ENCODE data around the gene CST7. TPM values are rescaled to one million over a fixed set of nuclear protein-coding genes. Genes with fewer than 3 reads are reported as not detected.

CST7 gene
- total and polyA plus RNA-seq, 2 of the 13 experiments (the other 11 are each of a cell fraction or from before 2014, with no cell fraction given): not detected

DNA sequence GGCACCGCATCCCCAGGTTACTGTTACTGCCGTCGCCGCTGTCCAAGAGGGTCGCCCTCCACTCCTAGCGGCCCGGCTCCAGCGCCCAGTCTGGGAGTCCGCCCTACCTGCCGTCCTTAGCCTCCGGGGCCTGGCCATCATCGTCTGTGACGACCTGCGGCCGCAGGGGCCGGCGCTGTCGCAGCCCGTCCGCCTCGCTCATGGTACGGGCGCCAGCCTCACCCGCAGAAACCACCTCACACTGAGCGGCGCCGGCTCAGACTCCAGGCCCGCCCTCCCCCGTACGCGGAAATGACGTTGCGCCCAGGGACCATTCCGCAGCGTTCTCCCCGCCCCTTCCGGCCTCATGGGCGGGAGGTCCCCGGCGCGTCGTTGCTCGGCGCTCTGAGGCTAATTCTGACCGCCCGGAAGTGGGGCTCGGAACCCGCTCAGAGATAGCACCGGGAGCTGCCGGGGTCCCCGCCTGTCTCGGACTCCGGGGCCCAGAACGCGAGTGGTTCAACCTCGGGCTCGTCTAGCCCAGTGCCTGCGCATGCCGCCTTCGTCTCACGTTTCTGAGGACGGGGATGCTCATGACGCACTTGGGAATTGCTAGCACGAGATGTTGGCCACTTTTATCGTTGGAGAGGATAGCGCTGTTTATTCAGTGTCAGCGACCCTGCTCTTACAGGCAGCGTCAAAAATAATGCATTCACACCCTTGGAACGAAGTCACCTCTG is 43.6 kb downstream of the CST7 start, which contains the start of gene APMAP (continued):
- TF ChIP-seq LRRFIP1 (CRISPR knock-in tag; conservative IDR thresholded peaks at IDR 0.05): 0 out of 2 replicates have a peak, but pooled peaks have one; percentile 59
- peak; percentile 95 for TF ChIP-seq CAMTA2 (CRISPR knock-in tag; IDR thresholded peaks at IDR 0.05; ENCODE audit: borderline replicate concordance)
- TF ChIP-seq RBFOX2 (IDR thresholded peaks at IDR 0.05; ENCODE audit: low read depth, low read length): peak; percentile 99
- peak; percentile 84 for TF ChIP-seq ZSCAN25 (CRISPR knock-in tag; IDR thresholded peaks at IDR 0.05)
- peak; percentile 87 for TF ChIP-seq GATAD2A (CRISPR knock-in tag; IDR thresholded peaks at IDR 0.05)
- TF ChIP-seq, protein P1, sequence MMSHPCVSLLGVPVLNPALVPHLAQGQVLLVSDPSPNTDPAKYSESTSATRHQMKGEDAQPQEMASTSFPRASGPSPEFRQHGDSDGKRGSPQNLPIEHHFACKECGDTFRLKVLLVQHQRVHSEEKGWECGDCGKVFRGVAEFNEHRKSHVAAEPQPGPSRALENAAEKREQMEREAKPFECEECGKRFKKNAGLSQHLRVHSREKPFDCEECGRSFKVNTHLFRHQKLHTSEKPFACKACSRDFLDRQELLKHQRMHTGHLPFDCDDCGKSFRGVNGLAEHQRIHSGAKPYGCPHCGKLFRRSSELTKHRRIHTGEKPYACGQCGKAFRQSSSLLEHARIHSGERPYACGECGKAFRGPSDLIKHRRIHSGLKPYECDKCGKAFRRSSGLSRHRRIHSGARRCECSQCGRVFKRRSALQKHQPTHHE (CRISPR knock-in tag; IDR thresholded peaks at IDR 0.05; ENCODE audit: borderline replicate concordance): peak; percentile 99
- TF ChIP-seq NFRKB (IDR thresholded peaks at IDR 0.05): no peak
- TF ChIP-seq BCL6 (CRISPR knock-in tag; IDR thresholded peaks at IDR 0.05): peak; percentile 71
- TF ChIP-seq ZNF124 (CRISPR knock-in tag; IDR thresholded peaks at IDR 0.05): peak; percentile 85; the same call in 1 of the 2 replicates
- TF ChIP-seq MXD4 (CRISPR knock-in tag; IDR thresholded peaks at IDR 0.05): peak; percentile 92
- TF ChIP-seq JUNB (CRISPR knock-in tag; IDR thresholded peaks at IDR 0.05; ENCODE audit: borderline replicate concordance): no peak
- TF ChIP-seq, protein P2, sequence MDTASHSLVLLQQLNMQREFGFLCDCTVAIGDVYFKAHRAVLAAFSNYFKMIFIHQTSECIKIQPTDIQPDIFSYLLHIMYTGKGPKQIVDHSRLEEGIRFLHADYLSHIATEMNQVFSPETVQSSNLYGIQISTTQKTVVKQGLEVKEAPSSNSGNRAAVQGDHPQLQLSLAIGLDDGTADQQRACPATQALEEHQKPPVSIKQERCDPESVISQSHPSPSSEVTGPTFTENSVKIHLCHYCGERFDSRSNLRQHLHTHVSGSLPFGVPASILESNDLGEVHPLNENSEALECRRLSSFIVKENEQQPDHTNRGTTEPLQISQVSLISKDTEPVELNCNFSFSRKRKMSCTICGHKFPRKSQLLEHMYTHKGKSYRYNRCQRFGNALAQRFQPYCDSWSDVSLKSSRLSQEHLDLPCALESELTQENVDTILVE (CRISPR knock-in tag; IDR thresholded peaks at IDR 0.05): peak; percentile 95
- TF ChIP-seq ZNF343 (CRISPR knock-in tag; IDR thresholded peaks at IDR 0.05): peak; percentile 95
- TF ChIP-seq, protein P3, sequence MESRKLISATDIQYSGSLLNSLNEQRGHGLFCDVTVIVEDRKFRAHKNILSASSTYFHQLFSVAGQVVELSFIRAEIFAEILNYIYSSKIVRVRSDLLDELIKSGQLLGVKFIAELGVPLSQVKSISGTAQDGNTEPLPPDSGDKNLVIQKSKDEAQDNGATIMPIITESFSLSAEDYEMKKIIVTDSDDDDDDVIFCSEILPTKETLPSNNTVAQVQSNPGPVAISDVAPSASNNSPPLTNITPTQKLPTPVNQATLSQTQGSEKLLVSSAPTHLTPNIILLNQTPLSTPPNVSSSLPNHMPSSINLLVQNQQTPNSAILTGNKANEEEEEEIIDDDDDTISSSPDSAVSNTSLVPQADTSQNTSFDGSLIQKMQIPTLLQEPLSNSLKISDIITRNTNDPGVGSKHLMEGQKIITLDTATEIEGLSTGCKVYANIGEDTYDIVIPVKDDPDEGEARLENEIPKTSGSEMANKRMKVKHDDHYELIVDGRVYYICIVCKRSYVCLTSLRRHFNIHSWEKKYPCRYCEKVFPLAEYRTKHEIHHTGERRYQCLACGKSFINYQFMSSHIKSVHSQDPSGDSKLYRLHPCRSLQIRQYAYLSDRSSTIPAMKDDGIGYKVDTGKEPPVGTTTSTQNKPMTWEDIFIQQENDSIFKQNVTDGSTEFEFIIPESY (CRISPR knock-in tag; IDR thresholded peaks at IDR 0.05): 0 out of 2 replicates have a peak, but pooled peaks have one; percentile 22
- peak; percentile 78; the same call in 1 of the 2 replicates for TF ChIP-seq KLF9 (CRISPR knock-in tag; IDR thresholded peaks at IDR 0.05; ENCODE audit: low read depth)
- TF ChIP-seq SSRP1 (CRISPR knock-in tag; IDR thresholded peaks at IDR 0.05): no peak
- peak; percentile 20; the same call in 1 of the 2 replicates for TF ChIP-seq NR1H2 (CRISPR knock-in tag; IDR thresholded peaks at IDR 0.05; ENCODE audit: borderline replicate concordance, low read depth)
- TF ChIP-seq NFIB (CRISPR knock-in tag; IDR thresholded peaks at IDR 0.05; ENCODE audit: borderline replicate concordance): no peak
- 0 out of 2 replicates have a peak, but pooled peaks have one; percentile 51 for TF ChIP-seq ZNF367 (CRISPR knock-in tag; IDR thresholded peaks at IDR 0.05; ENCODE audit: borderline replicate concordance)
- peak; percentile 98 for TF ChIP-seq SALL2 (CRISPR knock-in tag; IDR thresholded peaks at IDR 0.05)
- TF ChIP-seq STAT6 (CRISPR knock-in tag; IDR thresholded peaks at IDR 0.05; ENCODE audit: borderline replicate concordance): 0 out of 2 replicates have a peak, but pooled peaks have one; percentile 7

All from HepG2 (cell line).